GM12864 (cell line): ENCODE results near the gene TSPO2.
A peak's percentile ranks its signal among the peaks of the same experiment; 100 is the strongest.

Source experiments
- DNase-seq: peaks from one replicate; pipeline ENCODE4 v3.0.0-alpha.2; 2011; ENCODE audit warnings: low read depth
- H3K4me3 ChIP-seq: 2 replicates; pipeline ENCODE4 v1.5.1; 2011; ENCODE audit warnings: mild to moderate bottlenecking, low read depth, low read length, control low read depth
- TF ChIP-seq, protein P1 (sequence below): IDR thresholded peaks from 2 replicates; pipeline ENCODE4 v1.5.1; 2011; ENCODE audit warnings: low read depth, mild to moderate bottlenecking, moderate library complexity, low read length, control low read depth, inconsistent platforms; ENCODE audit errors: missing control alignments

TSPO2 gene, protein sequence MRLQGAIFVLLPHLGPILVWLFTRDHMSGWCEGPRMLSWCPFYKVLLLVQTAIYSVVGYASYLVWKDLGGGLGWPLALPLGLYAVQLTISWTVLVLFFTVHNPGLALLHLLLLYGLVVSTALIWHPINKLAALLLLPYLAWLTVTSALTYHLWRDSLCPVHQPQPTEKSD

DNA sequence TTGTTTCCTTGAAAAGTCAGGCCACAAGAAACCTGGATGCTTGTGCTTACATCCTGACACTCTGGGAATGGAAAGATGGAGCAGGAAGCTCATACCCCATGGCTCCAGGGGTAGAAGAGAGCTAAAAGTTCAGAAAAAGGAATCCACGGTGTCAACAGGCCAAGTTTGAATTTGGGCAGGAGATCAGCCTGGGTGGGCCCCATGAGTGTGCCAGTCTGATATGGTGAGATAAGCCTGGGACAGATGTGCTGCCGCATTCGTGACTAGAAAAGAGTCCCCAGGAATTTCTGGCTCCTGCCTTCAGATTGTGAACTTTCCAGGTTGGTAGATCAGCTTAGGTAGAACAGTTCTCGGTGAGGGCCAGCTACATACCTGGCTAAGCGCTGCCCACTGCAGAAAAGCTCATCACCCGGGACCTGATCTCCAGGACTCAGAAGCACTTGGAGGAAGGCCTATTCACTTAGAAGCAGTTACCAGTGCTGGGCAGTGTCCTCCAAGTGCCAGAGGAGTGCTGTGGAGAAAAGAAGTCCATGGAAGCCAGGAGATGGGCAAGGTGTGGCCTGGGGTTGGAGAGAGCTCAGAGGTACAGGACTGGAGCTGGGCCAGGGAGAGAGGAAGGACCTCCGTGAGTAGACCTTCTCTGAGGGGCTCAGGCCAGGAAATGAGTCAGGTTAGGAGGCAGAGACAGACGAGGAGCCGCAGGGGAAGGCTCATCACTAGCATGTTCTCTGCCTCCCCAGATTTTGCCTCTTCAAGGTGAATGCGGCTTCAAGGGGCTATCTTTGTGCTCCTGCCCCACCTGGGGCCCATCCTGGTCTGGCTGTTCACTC lies at the start of gene TSPO2:
Gene TSPO2 (plus strand): TSS at position 242 of the 830 bp plus-strand sequence. CDS start 519 bp downstream, at position 761.
- no peak for DNase-seq
- TF ChIP-seq, protein P1, sequence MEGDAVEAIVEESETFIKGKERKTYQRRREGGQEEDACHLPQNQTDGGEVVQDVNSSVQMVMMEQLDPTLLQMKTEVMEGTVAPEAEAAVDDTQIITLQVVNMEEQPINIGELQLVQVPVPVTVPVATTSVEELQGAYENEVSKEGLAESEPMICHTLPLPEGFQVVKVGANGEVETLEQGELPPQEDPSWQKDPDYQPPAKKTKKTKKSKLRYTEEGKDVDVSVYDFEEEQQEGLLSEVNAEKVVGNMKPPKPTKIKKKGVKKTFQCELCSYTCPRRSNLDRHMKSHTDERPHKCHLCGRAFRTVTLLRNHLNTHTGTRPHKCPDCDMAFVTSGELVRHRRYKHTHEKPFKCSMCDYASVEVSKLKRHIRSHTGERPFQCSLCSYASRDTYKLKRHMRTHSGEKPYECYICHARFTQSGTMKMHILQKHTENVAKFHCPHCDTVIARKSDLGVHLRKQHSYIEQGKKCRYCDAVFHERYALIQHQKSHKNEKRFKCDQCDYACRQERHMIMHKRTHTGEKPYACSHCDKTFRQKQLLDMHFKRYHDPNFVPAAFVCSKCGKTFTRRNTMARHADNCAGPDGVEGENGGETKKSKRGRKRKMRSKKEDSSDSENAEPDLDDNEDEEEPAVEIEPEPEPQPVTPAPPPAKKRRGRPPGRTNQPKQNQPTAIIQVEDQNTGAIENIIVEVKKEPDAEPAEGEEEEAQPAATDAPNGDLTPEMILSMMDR: no peak
- H3K4me3 ChIP-seq: no peak within 1 kb of the TSS

DNA sequence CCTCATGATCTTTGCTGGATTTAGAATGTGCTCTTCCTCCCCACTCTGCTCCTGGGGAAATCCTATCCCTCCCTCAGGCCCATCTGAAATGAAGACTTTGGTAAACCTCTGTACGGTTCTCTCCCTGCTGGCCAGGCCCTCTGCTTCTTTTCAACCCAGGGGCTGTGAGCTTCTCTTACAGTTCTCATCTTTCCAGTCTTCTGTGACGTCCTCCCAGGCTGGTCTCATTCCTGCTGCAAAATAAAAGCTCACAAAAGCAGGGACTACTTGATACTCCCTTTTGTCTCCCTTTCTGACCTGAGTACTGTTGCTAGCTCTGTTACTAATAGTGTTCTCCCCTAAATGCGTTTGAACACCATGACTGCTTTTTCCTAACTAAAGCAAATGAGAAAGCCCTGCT lies 49.5 kb upstream of the TSPO2 start:
- no peak for DNase-seq

DNA sequence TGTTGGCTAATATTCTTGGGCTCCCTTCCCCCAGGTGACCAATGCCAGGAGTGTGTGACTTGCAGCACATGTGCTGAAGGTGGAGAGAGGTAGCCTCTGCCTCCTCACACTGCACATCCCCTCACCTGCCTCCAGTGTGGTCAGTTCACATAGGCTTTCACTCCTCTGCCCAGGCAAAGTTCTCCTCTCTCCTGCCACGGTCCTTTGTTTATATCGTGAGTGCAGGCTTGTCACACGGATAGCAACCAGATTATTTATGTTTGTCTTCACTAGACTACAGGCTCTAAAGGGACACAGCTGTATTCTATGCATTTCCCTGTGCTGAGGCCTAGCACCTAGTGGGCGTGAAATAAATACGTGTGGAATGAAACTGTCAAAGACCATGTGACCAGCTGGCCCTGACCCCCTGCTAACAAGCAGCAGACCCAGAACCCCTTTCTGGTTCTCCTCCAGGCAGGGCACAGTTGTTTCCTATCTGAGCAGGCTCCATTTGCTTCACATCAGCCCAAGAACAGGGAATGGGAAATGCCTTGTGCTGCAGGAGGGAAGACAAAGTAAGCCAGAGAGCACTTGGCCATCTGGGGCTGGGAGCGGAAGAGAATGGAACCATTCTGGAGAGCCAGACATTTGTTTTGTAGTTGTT lies 45.6 kb upstream of the TSPO2 start:
- H3K4me3 ChIP-seq: no peak overlapping the region
- DNase-seq: no peak
- TF ChIP-seq, protein P1: no peak

More for the DNA sequence above, 49.5 kb upstream of the TSPO2 start:
- TF ChIP-seq, protein P1: no peak
- no peak overlapping the region for H3K4me3 ChIP-seq

DNA sequence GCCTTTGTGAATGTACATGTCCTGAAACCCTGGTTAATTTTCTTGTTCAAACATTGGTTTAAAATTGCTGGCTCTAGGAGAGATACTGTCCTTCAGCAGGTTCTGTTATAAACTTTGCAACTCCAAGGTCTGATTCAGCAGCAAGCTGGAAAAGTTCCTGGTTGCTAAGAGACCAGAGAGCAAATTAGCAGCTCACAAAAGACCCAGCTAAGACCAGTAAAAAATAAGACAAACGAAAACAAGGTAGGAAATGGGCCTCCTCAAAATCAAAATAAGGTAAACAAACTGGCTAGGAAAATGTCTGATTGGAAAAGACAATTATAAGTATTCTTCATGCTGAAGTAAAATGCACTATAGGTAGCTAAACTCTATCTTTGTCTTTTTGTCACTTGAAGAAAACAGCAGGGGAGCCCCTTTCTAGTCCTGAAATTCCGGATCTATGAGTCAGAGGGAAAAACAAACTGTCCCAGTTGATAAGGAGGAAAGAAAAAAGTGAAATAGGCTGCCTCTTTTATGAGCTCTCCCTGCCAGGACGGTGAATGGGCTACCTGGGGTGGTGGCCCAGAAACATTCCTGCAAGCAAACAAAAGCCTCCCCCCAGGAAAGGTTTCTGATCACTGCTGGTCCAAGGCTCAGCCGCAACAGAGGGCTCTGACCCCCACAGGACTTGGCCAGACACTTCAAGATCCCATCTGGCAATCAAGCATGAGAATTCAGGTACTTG lies 44.9 kb upstream of the TSPO2 start:
- DNase-seq: no peak
- H3K4me3 ChIP-seq: no peak overlapping the region
- TF ChIP-seq, protein P1: no peak

DNA sequence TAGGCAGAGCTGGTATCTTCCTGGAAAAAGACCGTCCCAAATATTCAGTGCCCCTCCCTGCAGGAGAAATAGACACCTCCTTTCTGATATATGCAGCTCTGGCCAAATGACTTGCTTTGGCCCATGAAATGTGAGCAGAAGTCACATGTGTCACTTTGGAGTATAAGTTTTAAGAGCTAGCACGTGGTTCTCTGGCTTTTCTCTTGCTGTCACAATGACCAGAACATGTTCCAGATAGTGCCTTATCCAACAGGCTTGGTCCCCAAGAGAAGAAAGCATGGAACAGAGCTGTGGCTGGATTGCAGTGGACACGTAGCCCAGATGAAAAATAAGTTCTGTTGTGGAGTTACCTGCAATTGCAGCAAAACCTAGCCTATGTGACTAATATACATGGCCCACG lies 43.6 kb upstream of the TSPO2 start:
- H3K4me3 ChIP-seq: no peak overlapping the region
- TF ChIP-seq, protein P1: no peak
- no peak for DNase-seq

DNA sequence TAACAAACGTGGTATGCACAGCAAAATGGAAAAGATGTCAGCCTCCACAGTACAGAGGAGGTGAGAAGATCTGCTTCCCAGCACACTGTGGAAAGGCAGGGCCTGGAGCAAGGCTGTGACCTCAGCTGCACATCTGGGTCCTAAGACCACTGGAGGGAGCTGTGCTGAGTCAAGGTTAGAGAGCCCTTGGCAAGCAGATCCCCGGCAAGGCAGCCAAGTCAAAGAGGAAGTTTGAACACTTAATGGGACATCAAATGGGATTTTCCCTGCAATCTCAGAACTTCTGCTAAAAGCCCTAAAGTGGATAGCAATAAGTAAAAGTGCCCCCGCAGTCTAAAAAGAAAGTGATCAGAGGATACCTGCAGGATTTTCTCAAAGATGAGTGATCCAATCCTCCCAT lies 42.7 kb upstream of the TSPO2 start:
- no peak overlapping the region for H3K4me3 ChIP-seq
- DNase-seq: peak; percentile 8
- TF ChIP-seq, protein P1: peak; percentile 69
